BLaER1 (cell line): ENCODE results near the gene TTF1.
A peak's percentile ranks its signal among the peaks of the same experiment; 100 is the strongest.

Source experiments
- H3K27ac ChIP-seq: shearing (Covaris generic); formaldehyde crosslinking; 2 replicates; pipeline ENCODE4 v1.8.1; 2022
- H3K27me3 ChIP-seq: shearing (Covaris generic); formaldehyde crosslinking; 2 replicates; pipeline ENCODE4 v1.8.1; 2022
- H3K36me3 ChIP-seq: shearing (Covaris generic); formaldehyde crosslinking; 2 replicates; pipeline ENCODE4 v1.8.1; 2022
- H3K4me1 ChIP-seq: shearing (Covaris generic); formaldehyde crosslinking; 2 replicates; pipeline ENCODE4 v1.8.1; 2022
- H3K4me2 ChIP-seq: shearing (Covaris generic); formaldehyde crosslinking; 2 replicates; pipeline ENCODE4 v1.8.1; 2022
- H3K4me3 ChIP-seq: shearing (Covaris generic); formaldehyde crosslinking; 2 replicates; pipeline ENCODE4 v1.8.1; 2022
- H3K9ac ChIP-seq: shearing (Covaris generic); formaldehyde crosslinking; 2 replicates; pipeline ENCODE4 v1.8.1; 2022
- H3K9me3 ChIP-seq: shearing (Covaris generic); formaldehyde crosslinking; 2 replicates; pipeline ENCODE4 v1.8.1; 2022
- H4K20me1 ChIP-seq: shearing (Covaris generic); formaldehyde crosslinking; 2 replicates; pipeline ENCODE4 v1.8.1; 2022
- Cebpa-rat ChIP-seq: shearing (Covaris generic); IDR thresholded peaks from 2 replicates; pipeline ENCODE4 v1.8.1; 2022

TTF1 gene

GRCh38 chr9:132406554-132407122, at the start of gene TTF1:
TSS of gene TTF1 (minus strand) at chr9:132406840. CDS start at chr9:132402821, 4,019 bp downstream.
- peak within 1 kb of the TSS; percentile 93 for H3K27ac ChIP-seq
- peak within 1 kb of the TSS; percentile 97 for H3K9ac ChIP-seq
- H3K9me3 ChIP-seq: no peaks in the 10 kb centered on the region
- peak within 1 kb of the TSS; percentile 87 for H3K4me3 ChIP-seq
- H3K36me3 ChIP-seq: peaks cover 17% of the 10 kb centered on the region
- H3K4me1 ChIP-seq: peaks cover 59% of the 10 kb centered on the region
- H3K4me2 ChIP-seq: peak within 1 kb of the TSS; percentile 96
- H3K27me3 ChIP-seq: peaks cover 25% of the 10 kb centered on the region
- no peak for TF ChIP-seq Cebpa-rat
- peaks cover 22% of the 10 kb centered on the region for H4K20me1 ChIP-seq

- no peaks in the 10 kb centered on the region for H3K27me3 ChIP-seq
- no peak overlapping the region for H3K9ac ChIP-seq
- no peaks in the 10 kb centered on the region for H3K36me3 ChIP-seq
- TF ChIP-seq Cebpa-rat: no peak
- no peak overlapping the region for H3K27ac ChIP-seq
- no peaks in the 10 kb centered on the region for H3K4me1 ChIP-seq
- no peaks in the 10 kb centered on the region for H4K20me1 ChIP-seq
- no peaks in the 10 kb centered on the region for H3K9me3 ChIP-seq
- H3K4me2 ChIP-seq: no peak overlapping the region
- H3K4me3 ChIP-seq: no peak overlapping the region
These were observed 49.6 kb upstream of the TTF1 start for GRCh38 chr9:132456241-132456640.

- no peak overlapping the region for H3K4me2 ChIP-seq
- H4K20me1 ChIP-seq: no peaks in the 10 kb centered on the region
- no peak for TF ChIP-seq Cebpa-rat
- no peaks in the 10 kb centered on the region for H3K4me1 ChIP-seq
- H3K27ac ChIP-seq: no peak overlapping the region
- H3K9ac ChIP-seq: no peak overlapping the region
- no peak overlapping the region for H3K4me3 ChIP-seq
- no peaks in the 10 kb centered on the region for H3K36me3 ChIP-seq
- H3K9me3 ChIP-seq: no peaks in the 10 kb centered on the region
- H3K27me3 ChIP-seq: no peaks in the 10 kb centered on the region
These were observed 44.6 kb upstream of the TTF1 start for GRCh38 chr9:132451276-132451675.

GRCh38 chr9:132447902-132448301, 41.3 kb upstream of the TTF1 start:
- no peak overlapping the region for H3K4me2 ChIP-seq
- no peaks in the 10 kb centered on the region for H4K20me1 ChIP-seq
- H3K4me3 ChIP-seq: no peak overlapping the region
- H3K9me3 ChIP-seq: no peaks in the 10 kb centered on the region
- no peak for TF ChIP-seq Cebpa-rat
- H3K9ac ChIP-seq: no peak overlapping the region
- no peaks in the 10 kb centered on the region for H3K4me1 ChIP-seq
- H3K27me3 ChIP-seq: no peaks in the 10 kb centered on the region
- H3K27ac ChIP-seq: no peak overlapping the region
- H3K36me3 ChIP-seq: no peaks in the 10 kb centered on the region

- Histone ChIP-seq H3K9me3 (no peaks in the 10 kb centered on the region), H3K27ac (no peak overlapping the region), H3K4me3 (no peak overlapping the region), H3K4me2 (no peak overlapping the region), H4K20me1 (no peaks in the 10 kb centered on the region), H3K36me3 (no peaks in the 10 kb centered on the region), H3K4me1 (no peaks in the 10 kb centered on the region), H3K27me3 (no peaks in the 10 kb centered on the region), H3K9ac (no peak overlapping the region)
- TF ChIP-seq Cebpa-rat: no peak
These were observed 40.7 kb upstream of the TTF1 start for GRCh38 chr9:132447346-132447745.

GRCh38 chr9:132446887-132447286, 40.2 kb upstream of the TTF1 start:
- Histone ChIP-seq H4K20me1 (no peaks in the 10 kb centered on the region), H3K9me3 (no peaks in the 10 kb centered on the region), H3K36me3 (no peaks in the 10 kb centered on the region), H3K4me3 (no peak overlapping the region), H3K4me1 (no peaks in the 10 kb centered on the region), H3K9ac (no peak overlapping the region), H3K27me3 (no peaks in the 10 kb centered on the region), H3K4me2 (no peak overlapping the region), H3K27ac (no peak overlapping the region)
- TF ChIP-seq Cebpa-rat: no peak

DNA sequence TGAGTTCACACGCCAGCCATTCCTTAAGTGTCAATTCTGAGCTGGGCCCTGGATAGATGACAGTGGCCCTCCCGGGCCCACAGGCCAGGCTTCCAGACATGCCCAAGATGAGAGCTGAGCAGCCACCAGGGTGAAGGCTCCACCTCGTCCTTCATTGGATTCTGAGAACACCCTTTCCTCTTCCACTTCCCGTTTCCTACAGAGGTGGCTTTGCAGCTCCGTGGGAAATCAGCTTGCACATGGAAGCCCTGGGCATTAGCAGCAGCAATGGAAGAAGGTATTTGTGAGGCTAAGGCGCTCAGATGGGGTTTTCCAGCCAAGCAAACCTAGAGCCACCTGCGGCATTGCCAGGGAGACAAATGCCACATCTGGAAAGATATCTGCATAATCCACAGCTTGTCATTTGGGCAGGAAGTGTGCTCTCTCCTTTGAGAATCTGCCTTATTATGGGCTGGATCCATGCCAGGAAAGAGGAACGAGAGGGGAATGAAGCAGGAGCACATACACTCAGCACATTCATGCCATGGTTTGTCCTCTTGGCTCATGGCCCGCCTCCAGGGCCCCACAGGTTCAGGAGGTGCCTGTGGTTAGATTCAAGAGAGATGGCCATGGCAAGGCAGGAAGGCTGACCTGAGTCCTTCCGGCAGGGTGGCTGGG, 37.4 kb upstream of the TTF1 start:
- Histone ChIP-seq H4K20me1 (no peaks in the 10 kb centered on the region), H3K9me3 (no peaks in the 10 kb centered on the region), H3K27me3 (no peaks in the 10 kb centered on the region), H3K4me1 (peaks cover 3% of the 10 kb centered on the region; the same call in 1 of the 2 replicates), H3K36me3 (no peaks in the 10 kb centered on the region), H3K27ac (no peak overlapping the region), H3K4me2 (no peak overlapping the region), H3K4me3 (no peak overlapping the region), H3K9ac (no peak overlapping the region)
- TF ChIP-seq Cebpa-rat: no peak

GRCh38 chr9:132441404-132441803, 34.8 kb upstream of the TTF1 start:
- H3K36me3 ChIP-seq: no peaks in the 10 kb centered on the region
- no peak overlapping the region for H3K27ac ChIP-seq
- H3K4me1 ChIP-seq: peaks cover 4% of the 10 kb centered on the region; the same call in 1 of the 2 replicates
- TF ChIP-seq Cebpa-rat: no peak
- H3K4me2 ChIP-seq: no peak overlapping the region
- H3K9ac ChIP-seq: no peak overlapping the region
- H4K20me1 ChIP-seq: no peaks in the 10 kb centered on the region
- no peaks in the 10 kb centered on the region for H3K9me3 ChIP-seq
- H3K4me3 ChIP-seq: no peak overlapping the region
- H3K27me3 ChIP-seq: no peaks in the 10 kb centered on the region

DNA sequence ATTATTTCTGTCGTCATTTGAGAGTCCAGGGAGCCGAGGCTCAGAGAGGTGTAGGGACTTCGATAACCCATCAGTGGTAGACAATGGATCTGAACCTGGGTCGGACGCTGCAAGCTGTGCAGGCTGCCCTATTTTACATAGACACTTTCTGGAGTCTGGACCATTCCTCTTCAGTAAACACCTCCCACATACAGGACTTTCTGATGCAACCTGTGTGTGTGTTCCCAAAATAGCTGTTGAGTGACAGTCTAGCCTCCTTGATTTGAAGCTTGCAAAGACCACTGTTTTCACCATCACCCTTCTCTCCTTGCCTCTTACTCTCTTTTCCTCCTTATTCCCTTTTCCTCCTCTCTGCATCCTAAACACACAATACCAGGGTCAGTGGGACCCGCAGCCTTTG, 34.1 kb upstream of the TTF1 start:
- Histone ChIP-seq H3K4me3 (no peak overlapping the region), H3K4me2 (no peak overlapping the region), H3K36me3 (no peaks in the 10 kb centered on the region), H3K9ac (no peak overlapping the region), H4K20me1 (no peaks in the 10 kb centered on the region), H3K27ac (no peak overlapping the region), H3K27me3 (no peaks in the 10 kb centered on the region), H3K9me3 (no peaks in the 10 kb centered on the region), H3K4me1 (peaks cover 4% of the 10 kb centered on the region; the same call in 1 of the 2 replicates)
- no peak for TF ChIP-seq Cebpa-rat

GRCh38 chr9:132439153-132439552, 32.5 kb upstream of the TTF1 start:
- no peak for TF ChIP-seq Cebpa-rat
- Histone ChIP-seq H3K27me3 (no peaks in the 10 kb centered on the region), H3K9me3 (no peaks in the 10 kb centered on the region)

More at GRCh38 chr9:132439153-132439552, 32.5 kb upstream of the TTF1 start:
- H3K36me3 ChIP-seq: no peaks in the 10 kb centered on the region
- H3K9ac ChIP-seq: no peak overlapping the region
- H3K4me3 ChIP-seq: no peak overlapping the region
- no peaks in the 10 kb centered on the region for H4K20me1 ChIP-seq
- no peak overlapping the region for H3K4me2 ChIP-seq
- H3K27ac ChIP-seq: no peak overlapping the region
- H3K4me1 ChIP-seq: peaks cover 4% of the 10 kb centered on the region; the same call in 1 of the 2 replicates
